Skin epidermis (tissue), 12 donors: ENCODE measurements around the gene LAMA2.

Experiments
- H3K27ac ChIP-seq, 21 experiments: fragments of 200-600 bp; sonication (generic) in 11 of 21; one replicate each; pipeline ENCODE4 v1.5.0; 2020; ENCODE audit warnings: mild to moderate bottlenecking in 3 of 21, inconsistent platforms in 2 of 21, moderate library complexity in 2 of 21
- H3K4me3 ChIP-seq, 7 experiments: fragments of 200-600 bp; sonication (generic) in 2 of 7; one replicate each; pipeline ENCODE4 v1.5.0; 2020; ENCODE audit warnings: inconsistent platforms in 2 of 7, mild to moderate bottlenecking in 2 of 7, moderate library complexity in 1 of 7

Gene LAMA2

GRCh38 chr6:129317931-129318820, 435.2 kb downstream of the LAMA2 start:
- no peak overlapping the region for H3K4me3 ChIP-seq
- H3K27ac ChIP-seq: no peak overlapping the region

- no peak overlapping the region for H3K4me3 ChIP-seq
- no peak overlapping the region for H3K27ac ChIP-seq
Measured at GRCh38 chr6:129320892-129321291, 438.0 kb downstream of the LAMA2 start.

DNA sequence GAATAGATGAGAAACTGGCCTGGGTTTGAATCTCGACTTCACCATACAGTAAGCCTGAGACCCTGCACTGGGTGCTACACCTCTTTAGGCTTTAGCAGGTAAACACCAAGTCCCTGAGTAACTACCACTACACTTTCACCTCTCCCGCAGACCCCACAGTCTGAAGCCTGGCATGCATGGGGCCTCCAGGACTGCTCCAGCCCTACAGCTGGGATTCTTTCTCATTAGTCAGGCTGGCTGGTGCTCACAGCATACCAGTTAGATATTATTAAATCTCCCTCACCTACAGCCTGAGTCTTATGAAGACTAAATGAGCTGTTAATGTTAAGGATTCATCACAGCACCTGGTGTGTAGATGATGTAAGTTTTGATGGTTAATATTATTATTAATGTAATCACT, 438.4 kb downstream of the LAMA2 start:
- Histone ChIP-seq H3K27ac (no peak overlapping the region), H3K4me3 (no peak overlapping the region)

- no peak overlapping the region for H3K27ac ChIP-seq
Measured at GRCh38 chr6:129324345-129324744, 441.4 kb downstream of the LAMA2 start.

DNA sequence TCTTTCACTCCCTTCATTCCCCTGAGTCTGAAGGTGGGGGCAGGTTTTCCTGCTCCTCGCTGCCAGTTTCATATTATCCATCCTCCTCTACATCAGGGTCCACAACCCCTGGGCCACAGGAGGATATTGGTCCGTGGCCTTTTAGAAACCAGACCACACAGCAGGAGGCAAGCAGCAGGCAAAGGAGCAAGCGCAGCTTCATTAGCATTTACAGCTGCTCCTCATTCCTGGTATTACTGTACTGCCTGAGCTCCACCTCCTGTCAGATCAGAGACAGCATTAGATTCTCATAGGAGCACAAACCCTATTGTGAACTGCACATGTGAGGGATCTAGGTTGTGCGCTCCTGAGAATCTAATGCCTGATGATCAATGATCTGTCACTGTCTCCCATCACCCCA, 446.7 kb downstream of the LAMA2 start:
- Histone ChIP-seq H3K27ac (no peak overlapping the region), H3K4me3 (no peak overlapping the region)

More at GRCh38 chr6:129324345-129324744, 441.4 kb downstream of the LAMA2 start:
- no peak overlapping the region for H3K4me3 ChIP-seq

GRCh38 chr6:129331450-129332138, 448.7 kb downstream of the LAMA2 start:
- no peak overlapping the region for H3K27ac ChIP-seq
- H3K4me3 ChIP-seq: no peak overlapping the region

DNA sequence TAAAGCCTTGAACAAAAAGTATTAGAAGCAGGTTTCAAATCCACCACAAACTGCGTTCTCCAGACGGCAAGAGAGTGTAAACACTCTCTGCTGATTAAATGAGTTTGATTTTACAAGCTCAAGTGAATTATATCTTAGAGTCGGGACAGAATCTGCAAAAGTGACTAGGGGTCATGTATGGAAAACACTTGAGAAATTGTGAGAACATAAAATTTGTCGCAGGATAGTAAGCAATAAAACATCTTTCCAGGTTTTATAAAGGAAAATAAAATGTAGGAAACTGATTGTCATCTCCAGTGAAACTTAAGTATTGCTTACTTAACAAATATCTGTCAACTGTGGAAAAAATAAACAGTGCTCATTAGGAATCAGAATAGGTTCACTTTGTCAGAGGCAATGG, 452.9 kb downstream of the LAMA2 start:
- H3K4me3 ChIP-seq: no peak overlapping the region
- no peak overlapping the region for H3K27ac ChIP-seq

- Histone ChIP-seq H3K27ac (no peak overlapping the region), H3K4me3 (no peak overlapping the region)
Measured at GRCh38 chr6:129338683-129339082, 455.7 kb downstream of the LAMA2 start.

DNA sequence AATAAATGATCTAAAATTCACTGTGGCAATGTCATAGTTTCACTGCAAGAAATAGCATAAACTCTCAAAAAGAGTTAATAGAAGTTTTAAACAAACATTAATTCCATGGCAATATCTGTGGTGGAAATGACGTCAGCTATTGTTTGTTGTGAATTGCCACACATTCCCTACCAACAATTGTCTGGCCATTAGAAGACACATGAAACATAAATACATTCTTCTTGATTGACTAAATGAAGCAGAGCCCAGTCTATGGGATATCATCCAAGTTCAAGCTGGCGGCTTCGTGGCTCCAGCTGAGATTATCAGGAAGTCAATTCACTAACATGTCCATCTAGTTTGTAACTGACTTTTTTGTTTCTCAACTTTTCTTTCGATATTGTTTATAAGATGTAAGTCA, 458.0 kb downstream of the LAMA2 start:
- Histone ChIP-seq H3K4me3 (no peak overlapping the region), H3K27ac (peak overlapping the region in 1 of 21 experiments; percentile 22)

GRCh38 chr6:129342243-129342642, 459.3 kb downstream of the LAMA2 start:
- Histone ChIP-seq H3K27ac (no peak overlapping the region), H3K4me3 (no peak overlapping the region)

GRCh38 chr6:129342796-129343195, 459.9 kb downstream of the LAMA2 start:
- no peak overlapping the region for H3K4me3 ChIP-seq
- H3K27ac ChIP-seq: peak overlapping the region in 1 of 21 experiments; percentile 1

- H3K4me3 ChIP-seq: no peak overlapping the region
- no peak overlapping the region for H3K27ac ChIP-seq
Measured at GRCh38 chr6:129344379-129344778, 461.4 kb downstream of the LAMA2 start.

DNA sequence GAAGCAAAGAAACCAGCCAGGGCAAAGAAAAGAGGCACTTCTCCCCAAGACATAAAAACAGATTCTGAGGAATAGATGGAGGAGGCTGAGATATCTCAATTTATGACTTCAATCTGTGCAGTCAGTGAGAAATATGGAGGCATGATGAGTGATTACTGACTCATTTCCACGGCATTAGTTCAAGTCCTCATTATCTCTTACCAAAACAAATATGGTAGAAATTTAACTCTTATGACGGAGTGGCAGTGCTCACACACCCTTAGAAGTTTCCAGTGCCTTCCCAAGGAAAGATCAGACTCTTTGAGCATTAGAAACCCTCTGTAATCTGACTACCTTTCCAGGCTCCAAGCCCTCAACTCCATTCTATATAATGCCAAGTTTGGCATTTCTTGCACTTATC, 463.0 kb downstream of the LAMA2 start:
- H3K27ac ChIP-seq: no peak overlapping the region
- H3K4me3 ChIP-seq: no peak overlapping the region

- Histone ChIP-seq H3K27ac (no peak overlapping the region), H3K4me3 (no peak overlapping the region)
Measured at GRCh38 chr6:129346964-129347363, 464.0 kb downstream of the LAMA2 start.

GRCh38 chr6:129350278-129350677, 467.3 kb downstream of the LAMA2 start:
- no peak overlapping the region for H3K27ac ChIP-seq

DNA sequence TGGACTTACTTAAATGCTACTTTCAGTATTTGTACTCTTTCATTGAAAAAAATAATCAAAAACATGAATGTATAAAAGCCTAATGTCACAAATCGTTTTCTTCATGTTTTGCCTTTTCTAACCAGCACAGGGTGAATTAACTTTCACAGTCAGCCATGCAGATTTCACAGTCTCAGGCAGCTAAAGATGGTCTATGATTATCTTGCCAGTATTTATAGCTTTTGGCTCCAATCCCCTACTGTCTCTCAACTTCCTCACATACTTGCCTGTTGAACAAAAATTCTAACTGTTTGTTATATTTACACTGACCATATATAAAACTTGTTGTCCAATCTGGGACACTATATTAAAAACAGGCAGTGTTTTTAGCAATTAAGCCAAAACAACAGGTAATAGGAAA, 468.9 kb downstream of the LAMA2 start:
- H3K4me3 ChIP-seq: no peak overlapping the region
- H3K27ac ChIP-seq: no peak overlapping the region

More at GRCh38 chr6:129350278-129350677, 467.3 kb downstream of the LAMA2 start:
- no peak overlapping the region for H3K4me3 ChIP-seq

GRCh38 chr6:129353067-129353466, 470.1 kb downstream of the LAMA2 start:
- H3K4me3 ChIP-seq: no peak overlapping the region
- no peak overlapping the region for H3K27ac ChIP-seq

- Histone ChIP-seq H3K4me3 (no peak overlapping the region), H3K27ac (no peak overlapping the region)
Measured at GRCh38 chr6:129356129-129356528, 473.2 kb downstream of the LAMA2 start.

DNA sequence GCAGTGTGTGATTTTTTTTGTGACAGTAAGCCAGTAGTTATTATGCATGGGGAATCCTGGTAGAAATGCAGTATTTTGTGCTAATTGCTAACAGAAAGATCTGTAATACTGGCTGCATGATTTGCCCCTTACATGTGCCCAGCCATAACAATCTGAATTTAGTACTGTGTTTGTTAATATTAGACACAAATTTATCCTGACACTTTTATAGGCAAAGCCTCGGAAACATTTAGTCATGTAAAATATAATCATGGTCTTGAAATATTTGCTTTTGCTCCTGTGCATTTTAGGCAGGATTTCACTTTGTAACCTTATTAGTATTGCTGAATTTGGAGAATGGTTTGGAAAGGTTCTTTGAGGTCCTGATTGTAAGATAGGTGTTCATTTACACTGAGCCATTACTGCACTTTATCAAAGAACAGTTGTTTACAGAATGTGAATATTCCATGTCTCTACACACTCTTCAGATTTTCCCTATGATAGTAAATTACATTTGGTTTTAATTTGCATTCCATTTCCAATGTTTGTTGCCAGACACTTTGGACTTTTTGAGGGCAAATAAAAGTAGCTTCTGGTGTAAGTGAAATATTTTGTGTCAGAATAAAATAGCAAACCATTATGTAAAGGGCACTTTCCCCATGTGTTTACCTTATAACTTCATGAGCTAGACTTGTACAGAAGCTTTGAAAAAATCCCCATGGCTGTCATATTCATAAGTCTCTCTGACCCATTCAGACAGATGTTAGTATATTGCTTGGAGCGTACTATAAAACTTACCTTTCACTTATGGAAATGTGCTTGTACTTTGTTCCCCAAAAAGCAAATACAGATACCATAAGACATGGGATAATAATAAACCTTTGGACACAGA, 477.1 kb downstream of the LAMA2 start:
- no peak overlapping the region for H3K4me3 ChIP-seq

GRCh38 chr6:129360682-129360955, 477.7 kb downstream of the LAMA2 start:
- H3K27ac ChIP-seq: no peak overlapping the region

More for the DNA sequence above, 477.1 kb downstream of the LAMA2 start:
- no peak overlapping the region for H3K27ac ChIP-seq

More at GRCh38 chr6:129360682-129360955, 477.7 kb downstream of the LAMA2 start:
- H3K4me3 ChIP-seq: no peak overlapping the region
